ENCODE data around the gene GARRE1.
"Not testable (repeated sequence)": the region's sequence is repeated elsewhere in the genome, so short reads cannot be mapped to it uniquely, and the experiment has no call there.

GARRE1 gene

GRCh38 chr19:34254046-34254697, at the start of gene GARRE1:
GARRE1 (plus strand) TSS chr19:34254554; CDS start chr19:34300474, 45,920 bp downstream.
- DNase-seq (ENCODE audit: low spot score), result peak; percentile 78

GRCh38 chr19:34205324-34205723, 49.0 kb upstream of the GARRE1 start:
- DNase-seq (ENCODE audit: low spot score), result not testable (repeated sequence)

- DNase-seq (ENCODE audit: low spot score), result no peak
Measured at GRCh38 chr19:34208291-34208884, 46.0 kb upstream of the GARRE1 start.

- DNase-seq (ENCODE audit: low spot score), result no peak
Measured at GRCh38 chr19:34209726-34210125, 44.6 kb upstream of the GARRE1 start.

GRCh38 chr19:34213283-34213682, 41.1 kb upstream of the GARRE1 start:
- DNase-seq (ENCODE audit: low spot score), result no peak

GRCh38 chr19:34214040-34214439, 40.3 kb upstream of the GARRE1 start:
- DNase-seq (ENCODE audit: low spot score), result no peak

GRCh38 chr19:34215006-34215665, 39.2 kb upstream of the GARRE1 start:
- DNase-seq (ENCODE audit: low spot score), result no peak

- no peak for DNase-seq (ENCODE audit: low spot score)
Measured at GRCh38 chr19:34215666-34216038, 38.7 kb upstream of the GARRE1 start.

- not testable (repeated sequence) for DNase-seq (ENCODE audit: low spot score)
Measured at GRCh38 chr19:34216745-34217219, 37.6 kb upstream of the GARRE1 start.

GRCh38 chr19:34217952-34218817, 36.2 kb upstream of the GARRE1 start:
- DNase-seq (ENCODE audit: low spot score), result no peak

GRCh38 chr19:34218818-34219164, 35.6 kb upstream of the GARRE1 start:
- DNase-seq (ENCODE audit: low spot score), result no peak

GRCh38 chr19:34220472-34221063, 33.8 kb upstream of the GARRE1 start:
- DNase-seq (ENCODE audit: low spot score), result peak; percentile 76

GRCh38 chr19:34222386-34222785, 32.0 kb upstream of the GARRE1 start:
- no peak for DNase-seq (ENCODE audit: low spot score)

- no peak for DNase-seq (ENCODE audit: low spot score)
Measured at GRCh38 chr19:34224996-34225658, 29.2 kb upstream of the GARRE1 start.

- no peak for DNase-seq (ENCODE audit: low spot score)
Measured at GRCh38 chr19:34225659-34226015, 28.7 kb upstream of the GARRE1 start.

- DNase-seq (ENCODE audit: low spot score), result no peak
Measured at GRCh38 chr19:34226036-34226435, 28.3 kb upstream of the GARRE1 start.

GRCh38 chr19:34228347-34228746, 26.0 kb upstream of the GARRE1 start:
- DNase-seq (ENCODE audit: low spot score), result no peak

- DNase-seq (ENCODE audit: low spot score), result no peak
Measured at GRCh38 chr19:34228762-34229161, 25.6 kb upstream of the GARRE1 start.

- DNase-seq (ENCODE audit: low spot score), result no peak
Measured at GRCh38 chr19:34229721-34230120, 24.6 kb upstream of the GARRE1 start.

- DNase-seq (ENCODE audit: low spot score), result no peak
Measured at GRCh38 chr19:34230820-34231219, 23.5 kb upstream of the GARRE1 start.

- DNase-seq (ENCODE audit: low spot score), result no peak
Measured at GRCh38 chr19:34231439-34231838, 22.9 kb upstream of the GARRE1 start.
